HG03354 (cell line): ENCODE measurements around the gene PRKCI.
"Not testable (repeated sequence)": the region's sequence is repeated elsewhere in the genome, so short reads cannot be mapped to it uniquely, and the experiment has no call there.

Experiments used
- ATAC-seq: cut with Tn5 transposase; IDR thresholded peaks from one replicate; pipeline ENCODE4 v1.9.1; 2021; ENCODE audit warnings: mild to moderate bottlenecking; ENCODE audit not compliant: unreplicated experiment, poor library complexity, severe bottlenecking

Gene PRKCI

DNA sequence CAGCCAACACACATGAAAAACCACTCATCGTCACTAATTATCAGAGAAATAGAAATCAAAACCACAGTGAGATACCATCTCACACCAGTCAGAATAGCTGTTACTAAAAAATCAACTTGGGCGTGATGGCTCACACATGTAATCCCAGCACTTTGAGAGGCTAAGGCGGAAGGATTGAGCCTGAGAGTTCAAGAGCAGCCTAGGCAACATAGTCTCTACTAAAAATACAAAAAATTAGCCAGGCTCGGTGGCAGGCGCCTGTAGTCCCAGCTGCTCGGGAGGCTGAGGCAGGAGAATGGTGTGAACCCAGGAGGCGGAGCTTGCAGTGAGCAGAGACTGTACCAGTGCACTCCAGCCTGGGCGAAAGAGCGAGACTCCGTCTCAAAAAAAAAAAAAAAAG lies 55.1 kb downstream of the PRKCI start:
- ATAC-seq, result not testable (repeated sequence)

DNA sequence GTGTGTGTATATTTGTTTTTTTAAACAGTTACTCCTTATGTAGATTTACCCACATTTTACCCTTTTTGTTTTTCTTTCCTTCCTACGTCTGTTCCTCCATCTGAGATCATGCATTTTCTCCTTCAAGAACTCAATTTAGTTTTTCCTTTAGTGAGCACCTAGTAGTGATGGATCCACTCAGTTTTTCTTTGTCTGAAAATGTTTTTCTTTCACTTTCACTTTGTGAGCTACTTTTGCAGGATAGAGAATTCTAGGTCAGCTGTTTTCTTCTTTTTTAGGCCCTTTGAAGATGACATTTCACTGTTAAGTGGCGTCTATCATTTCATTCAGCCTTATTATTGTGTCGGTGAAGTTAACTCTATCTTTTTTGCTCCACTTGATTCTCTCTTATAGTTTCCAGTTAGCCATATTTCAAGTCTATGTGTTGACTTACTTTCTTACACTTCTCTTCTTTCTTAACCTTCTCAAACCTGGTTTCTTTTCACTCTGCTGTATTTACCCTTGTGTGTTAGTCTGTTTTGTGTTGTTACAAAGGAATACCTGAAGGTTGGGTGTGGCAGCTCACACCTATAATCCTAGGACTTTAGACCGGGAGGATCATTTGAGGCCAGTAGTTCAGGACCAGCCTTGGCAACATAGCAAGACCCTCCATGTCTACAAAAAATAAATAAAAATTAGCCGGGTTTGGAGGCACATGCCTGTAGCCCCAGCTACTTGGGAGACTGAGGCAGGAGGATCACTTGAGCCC lies 55.8 kb downstream of the PRKCI start:
- no peak for ATAC-seq

DNA sequence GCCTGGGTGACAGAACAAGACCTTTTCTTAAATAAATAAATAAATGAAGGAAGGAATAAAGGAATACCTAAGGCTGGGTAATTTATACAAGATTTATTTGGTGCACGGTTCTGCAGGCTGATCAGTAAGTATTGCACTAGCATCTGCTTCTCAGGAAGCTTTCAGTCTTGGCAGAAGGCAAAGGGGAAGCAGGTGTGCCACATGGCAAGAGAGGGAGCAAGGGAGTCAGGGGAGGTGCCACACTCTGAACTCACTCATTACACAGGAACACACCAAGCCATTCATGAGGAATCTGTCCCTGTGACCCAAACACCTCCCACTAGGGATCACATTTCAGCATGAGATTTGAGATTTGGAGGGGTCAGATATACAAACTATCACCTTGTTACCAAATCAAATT lies 56.4 kb downstream of the PRKCI start:
- ATAC-seq, result no peak

DNA sequence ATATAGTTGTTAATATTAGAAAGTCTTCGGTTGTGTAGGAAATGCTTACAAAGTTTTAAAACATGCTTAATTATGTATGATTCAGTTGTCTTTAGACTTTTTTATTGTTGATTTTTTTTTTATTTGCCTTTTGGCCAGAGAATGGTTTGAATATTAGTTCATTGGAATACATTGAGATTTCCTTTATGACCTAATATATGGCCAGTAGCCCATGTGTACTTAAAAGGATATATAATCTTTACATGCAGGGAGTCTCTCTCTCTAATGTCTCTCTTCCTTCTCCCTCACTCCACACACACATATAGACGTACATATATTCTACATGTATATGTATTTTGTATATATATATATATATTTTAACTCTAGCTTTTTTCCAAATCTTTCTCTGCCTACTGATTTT lies 68.0 kb downstream of the PRKCI start:
- no peak for ATAC-seq

DNA sequence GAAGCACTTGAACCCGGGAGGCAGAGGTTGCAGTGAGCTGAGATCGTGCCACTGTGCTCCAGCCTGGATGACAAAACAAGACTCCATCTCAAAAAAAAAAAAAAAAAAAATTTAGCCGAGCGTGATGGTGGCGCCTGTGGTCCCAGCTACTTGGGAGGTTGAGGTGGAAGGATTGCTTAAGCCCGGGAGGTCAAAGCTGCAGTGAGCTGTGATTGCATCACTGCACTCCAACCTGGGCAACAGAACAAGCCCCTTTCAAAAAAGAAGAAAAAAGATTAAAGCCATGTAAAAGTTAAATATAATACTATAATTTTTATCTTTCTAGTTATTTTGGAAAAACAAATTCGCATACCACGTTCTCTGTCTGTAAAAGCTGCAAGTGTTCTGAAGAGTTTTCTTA lies 73.4 kb downstream of the PRKCI start:
- no peak for ATAC-seq

DNA sequence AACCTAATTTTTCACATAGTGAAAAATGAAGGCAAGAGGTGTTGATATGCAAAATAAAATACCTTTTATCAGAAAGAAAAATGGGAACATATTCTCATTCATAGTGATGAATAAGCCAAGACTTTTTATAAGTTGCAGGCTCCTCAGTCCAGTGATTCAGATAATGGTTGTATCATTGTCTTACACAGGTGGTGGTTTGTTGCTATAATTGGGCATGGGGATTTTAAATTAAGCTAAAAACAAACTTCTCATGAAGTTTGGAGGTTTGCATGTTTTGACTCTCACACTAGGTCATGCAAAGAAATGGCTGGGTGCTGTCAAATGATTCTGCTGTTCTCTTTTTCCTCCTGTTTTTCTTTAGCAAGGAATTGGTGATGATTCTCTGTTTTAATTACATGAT lies 74.5 kb downstream of the PRKCI start:
- ATAC-seq, result no peak

DNA sequence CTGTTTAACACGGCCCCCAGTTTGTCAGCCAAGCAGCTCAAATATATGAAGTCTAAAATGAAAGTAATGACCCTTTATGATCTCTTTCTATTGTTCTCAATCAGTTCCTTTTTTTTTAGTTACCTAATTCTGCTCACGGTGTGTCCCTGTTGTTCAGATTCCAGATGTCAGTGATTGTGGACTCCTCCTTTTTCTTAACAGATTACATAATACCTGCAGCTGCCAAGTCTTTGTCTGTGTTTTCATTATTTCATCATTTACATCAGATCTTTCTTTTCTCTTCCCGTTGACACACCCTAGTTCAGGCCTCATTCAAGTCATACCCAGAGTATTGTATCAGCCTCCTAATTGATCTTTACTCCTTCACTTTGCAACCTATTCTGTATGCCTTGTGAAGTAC lies 79.2 kb downstream of the PRKCI start:
- ATAC-seq, result no peak

DNA sequence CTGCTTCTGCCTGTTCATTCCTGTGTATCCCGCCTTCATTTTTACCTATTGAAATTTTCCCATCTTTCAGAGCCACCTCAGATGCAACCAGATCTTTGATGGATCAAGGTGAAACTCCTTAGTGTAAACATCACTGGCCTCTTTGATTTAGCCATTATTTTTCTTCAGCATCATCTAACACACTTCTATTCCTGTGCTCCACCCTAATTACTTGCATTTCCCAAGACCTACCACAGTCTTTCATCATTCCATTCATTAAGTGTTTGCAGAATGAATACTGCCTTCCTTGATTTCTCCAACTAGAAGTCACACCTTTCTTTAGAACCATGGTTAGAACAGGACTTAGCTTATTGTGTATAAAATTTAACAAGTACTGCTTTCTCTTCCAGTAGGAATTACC lies 79.8 kb downstream of the PRKCI start:
- ATAC-seq, result no peak

DNA sequence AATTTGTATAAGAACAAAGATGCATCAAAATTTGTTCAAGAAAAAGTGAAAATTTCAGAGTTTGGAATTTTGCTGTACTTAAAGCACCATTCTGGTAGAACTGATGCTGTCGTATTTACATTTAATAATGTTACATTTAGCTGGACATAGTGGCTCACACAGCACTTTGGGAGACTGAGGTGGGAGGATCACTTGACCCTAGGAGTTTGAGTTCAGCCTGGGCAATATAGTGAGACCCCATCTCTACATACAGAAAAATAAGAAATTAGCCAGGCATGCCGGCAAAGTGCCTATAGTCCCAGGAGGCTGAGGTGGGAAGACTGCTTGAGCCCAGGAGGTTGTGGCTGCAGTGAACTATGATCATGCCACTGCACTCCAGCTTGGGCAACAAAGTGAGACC lies 83.8 kb downstream of the PRKCI start:
- no peak for ATAC-seq

DNA sequence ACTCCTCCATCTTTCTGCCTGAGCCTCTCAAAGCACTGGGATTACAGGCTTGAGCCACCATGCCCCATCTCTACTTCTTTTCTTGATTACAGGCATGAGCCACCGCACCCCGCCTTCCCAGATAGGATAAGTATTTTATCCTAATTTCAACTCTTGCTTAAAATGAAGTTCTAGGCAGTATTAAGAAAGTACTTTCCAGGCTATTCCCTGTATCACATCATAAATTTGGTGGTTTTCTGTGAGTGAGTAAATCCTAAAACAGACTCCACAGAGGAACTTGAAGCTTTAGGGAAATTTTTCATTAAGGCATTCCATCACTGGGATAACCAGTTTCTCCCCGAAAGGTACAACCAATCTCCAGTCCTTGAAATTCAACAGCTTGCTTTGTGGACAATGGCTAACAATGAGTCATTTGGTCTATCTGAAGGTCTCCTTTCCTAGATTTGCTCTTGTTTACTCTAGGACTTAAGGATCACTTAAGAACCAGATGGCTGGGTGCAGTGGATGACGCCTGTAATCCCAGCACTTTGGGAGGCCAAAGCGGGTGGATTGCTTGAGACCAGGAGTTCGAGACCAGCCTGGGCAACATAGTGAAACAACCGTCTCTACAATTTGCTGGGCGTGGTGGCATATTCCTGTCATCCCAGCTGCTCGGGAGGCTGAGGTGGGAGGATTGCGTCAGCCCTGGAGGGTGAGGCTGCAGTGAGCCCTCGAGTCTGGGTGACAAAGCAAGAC lies 85.6 kb downstream of the PRKCI start:
- ATAC-seq, result no peak

DNA sequence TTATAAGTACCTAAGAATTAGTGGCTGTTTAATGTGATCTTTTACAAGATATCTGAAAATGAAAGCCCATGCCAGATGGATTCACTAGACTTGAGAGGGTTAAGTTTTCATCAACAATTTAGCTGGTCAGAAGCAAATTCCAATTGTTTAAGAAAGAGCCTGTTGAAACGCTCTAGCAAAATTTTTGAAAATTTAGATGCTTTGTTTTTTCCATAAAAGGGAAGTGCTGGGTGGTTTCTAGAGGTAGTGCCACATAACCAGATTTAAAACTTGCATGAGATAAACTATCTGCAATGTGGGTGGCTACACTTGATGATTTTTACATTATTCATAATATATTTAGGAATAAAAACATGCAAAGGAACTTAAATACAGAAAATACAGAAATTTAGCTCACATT lies 86.8 kb downstream of the PRKCI start:
- no peak for ATAC-seq

DNA sequence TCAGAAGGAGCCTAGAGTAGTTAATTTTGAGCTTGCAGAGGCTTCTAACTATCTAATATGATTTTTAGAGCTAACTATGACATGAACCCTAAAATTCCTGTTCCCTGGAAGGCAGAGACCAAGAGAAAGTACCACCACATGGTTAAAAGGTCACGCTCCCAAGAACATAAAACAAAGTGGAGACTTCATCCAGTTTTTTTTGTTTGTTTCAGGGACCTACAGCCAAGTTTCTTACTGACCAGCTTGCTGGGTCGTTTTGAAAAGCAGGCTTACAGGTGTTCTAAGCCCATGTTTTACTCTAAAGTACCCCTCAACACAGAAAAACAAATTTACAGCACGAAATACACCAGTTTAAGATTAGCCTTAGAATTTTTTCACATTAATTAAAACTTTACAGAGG lies 95.7 kb downstream of the PRKCI start:
- no peak for ATAC-seq

DNA sequence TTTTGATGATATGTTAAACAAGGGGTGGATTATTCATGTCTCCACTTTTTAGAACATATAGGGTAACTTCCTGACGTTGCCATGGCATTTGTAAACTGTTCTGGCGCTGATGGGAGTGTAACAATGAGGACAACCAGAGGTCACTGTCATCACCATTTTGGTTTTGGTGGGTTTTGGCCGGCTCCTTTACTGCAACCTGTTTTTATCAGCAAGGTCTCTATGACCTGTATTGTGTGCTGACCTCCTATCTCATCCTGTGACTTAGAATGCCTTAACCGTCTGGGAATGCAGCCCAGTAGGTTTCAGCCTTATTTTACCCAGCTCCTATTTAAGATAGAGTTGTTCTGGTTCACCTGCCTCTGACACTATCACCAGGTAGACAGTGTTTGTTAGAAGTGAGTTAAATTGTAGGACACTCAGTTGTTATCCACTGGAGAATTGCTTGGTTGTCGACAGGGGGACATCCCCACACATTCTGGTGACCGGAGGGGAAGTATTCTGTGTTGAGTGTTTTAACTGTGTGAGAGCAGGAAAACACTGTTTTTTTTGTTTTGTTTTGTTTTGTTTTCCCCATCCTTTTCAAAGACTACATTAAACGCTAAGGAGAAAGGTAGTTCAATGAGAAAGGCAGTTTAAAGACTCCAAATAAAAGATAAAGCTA lies 98.4 kb downstream of the PRKCI start:
- no peak for ATAC-seq

DNA sequence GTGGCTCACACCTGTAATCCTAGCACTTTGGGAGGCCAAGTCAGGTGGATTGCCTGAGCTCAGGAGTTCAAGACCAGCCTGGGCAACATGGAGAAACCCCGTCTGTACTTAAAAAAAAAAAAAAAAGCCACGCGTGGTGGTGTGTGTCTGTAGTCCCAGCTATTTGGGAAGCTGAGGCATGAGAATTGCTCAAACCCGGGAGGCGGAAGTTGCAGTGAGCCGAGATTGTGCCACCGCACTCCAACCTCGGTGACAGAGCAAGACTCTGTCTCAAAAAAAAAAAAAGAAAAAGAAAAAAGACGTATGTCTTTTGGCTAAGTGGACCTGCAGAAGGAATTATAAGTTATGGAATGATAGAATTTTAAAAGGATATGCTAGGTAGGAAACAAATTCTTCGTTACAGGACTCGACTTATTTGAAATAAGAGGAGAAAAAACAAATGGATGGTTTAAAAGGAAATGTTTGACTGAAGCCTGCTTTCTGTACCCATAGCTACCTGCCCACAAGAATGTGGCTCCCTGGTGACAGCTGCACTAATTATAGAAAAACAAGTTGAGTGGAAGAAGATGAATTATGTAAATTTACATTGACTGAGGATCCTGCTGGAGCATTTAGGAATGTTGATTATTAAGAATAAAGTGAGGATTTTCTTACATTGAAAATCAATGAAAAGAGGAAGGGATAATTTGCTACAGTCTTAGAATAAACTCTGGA lies 99.3 kb downstream of the PRKCI start:
- no peak for ATAC-seq

DNA sequence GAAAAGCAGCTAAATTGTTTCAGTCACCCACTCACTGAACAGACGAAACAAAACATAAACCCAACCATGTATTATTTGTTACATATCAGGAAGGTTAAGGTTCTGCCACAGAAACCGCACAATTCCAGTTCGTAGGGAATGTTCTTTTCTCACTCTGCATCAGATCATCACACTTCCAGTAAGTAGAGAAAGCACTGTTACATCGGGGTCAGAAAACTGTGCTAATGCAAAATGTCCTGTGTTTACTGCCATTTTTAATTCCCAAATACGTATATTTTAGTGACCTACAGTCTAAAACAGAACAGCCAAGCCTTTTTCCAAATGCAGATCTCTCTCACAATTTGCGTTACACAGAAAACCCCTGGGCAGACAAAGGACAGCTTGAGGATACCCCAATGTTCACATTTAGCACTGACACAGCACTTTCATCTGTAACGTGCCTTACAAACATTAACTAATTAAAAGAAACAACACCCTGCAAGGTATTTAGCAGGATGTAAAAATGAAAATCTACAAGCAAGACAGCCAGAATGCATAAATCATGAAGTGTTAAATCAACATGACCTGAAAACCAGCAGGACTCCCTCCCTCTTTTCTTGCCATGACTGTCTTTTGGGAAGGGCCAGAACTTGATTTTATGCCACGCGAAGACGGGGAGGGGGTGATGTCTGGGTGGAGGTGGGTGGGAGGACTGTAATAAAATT lies 100.5 kb downstream of the PRKCI start:
- ATAC-seq, result no peak

DNA sequence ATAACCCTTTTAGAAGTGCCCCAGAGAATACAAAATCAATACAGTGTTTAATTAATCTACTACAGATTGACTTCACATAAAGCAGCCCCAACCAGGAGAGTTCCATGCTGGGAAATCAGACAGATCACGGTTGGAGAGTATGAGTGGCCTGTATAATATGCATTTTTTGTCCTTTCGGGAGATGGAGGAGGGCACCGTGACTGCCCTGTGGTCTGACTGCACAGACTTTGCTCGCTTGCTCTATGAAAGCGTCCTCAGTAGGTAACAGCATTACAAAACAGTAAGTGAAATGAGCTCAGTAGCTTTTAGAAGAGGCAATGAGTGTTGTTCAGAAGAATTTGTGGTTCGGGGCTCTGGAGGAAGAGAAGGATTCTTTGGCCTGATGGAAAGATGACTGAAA lies 101.1 kb downstream of the PRKCI start:
- no peak for ATAC-seq

DNA sequence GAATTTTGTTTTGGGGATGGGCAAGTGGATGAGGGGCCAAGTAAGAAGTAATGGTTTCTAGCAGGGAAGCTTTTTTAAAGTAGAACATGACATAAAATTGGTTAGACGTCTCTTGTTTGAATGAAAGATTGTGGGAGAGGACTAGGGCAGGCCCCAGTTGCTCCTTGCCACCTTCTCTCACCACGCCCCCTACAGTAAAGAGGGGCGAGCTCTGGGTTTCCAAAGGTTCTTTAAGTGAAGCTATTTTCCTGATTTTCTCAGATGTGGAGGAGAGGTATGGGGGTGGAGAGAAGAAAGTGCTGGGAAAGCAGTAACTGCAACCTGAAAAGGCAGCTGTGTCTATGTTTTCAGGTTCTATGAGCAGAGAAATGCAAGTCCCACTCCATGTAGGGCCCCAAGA lies 102.7 kb downstream of the PRKCI start:
- ATAC-seq, result no peak

DNA sequence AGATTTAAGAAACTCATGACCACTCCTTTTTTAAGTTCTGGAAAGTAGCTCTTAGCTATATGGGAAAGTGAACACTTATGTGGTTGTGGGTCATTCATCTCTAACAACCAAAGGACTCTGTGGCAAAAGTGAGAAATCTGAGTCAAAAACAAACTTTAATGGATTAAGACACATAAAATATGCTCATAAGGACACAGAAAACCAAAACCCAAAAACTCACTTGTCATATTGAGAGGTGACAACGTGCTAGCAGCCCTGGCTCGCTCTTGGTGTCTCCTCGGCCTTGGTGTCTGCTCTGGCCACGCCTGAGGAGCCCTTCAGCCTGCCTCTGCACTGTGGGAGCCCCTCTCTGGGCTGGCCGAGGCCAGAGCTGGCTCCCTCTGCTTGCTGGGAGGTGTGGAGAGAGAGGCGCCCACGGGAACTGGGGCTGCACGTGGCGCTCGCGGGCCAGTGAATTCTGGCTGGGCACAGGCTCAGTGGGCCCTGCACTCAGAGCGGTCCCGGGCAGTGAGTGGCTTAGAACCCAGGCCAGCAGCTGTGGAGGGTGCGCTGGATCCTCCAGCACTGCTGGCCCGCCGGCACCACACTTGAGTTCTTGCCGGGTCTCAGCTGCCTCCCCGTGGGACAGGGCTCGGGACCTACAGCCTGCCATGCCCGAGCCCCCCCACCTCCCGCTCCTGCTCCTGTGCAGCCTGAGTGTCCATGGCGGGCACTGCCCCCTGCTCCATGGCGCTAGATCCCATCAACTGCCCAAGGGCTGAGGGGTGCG lies 105.0 kb downstream of the PRKCI start:
- no peak for ATAC-seq

DNA sequence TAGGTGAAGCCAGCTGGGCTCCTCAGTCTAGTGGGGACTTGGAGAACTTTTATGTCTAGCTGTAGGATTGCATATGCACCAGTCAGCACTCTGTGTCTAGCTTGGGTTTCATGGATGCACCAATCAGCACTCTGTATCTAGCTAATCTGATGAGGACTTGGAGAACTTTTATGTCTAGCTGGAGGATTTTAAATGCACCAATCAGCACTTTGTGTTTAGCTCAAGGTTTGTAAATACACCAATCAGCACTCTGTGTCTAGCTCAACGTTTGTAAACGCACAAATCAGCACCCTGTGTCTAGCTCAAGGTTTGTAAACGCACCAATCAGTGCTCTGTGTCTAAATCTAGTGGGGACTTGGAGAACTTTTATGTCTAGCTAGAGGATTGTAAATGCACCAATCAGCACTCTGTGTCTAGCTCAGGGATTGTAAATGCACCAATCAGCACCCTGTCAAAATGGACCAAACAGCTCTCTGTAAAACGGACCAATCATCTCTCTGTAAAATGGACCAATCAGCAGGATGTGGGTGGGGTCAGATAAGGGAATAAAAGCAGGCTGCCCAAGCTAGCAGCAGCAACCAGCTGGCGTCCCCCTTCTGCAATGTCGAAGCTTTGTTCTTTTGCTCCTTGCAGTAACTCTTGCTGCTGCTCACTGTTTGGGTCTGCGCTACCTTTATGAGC lies 105.8 kb downstream of the PRKCI start:
- ATAC-seq, result not testable (repeated sequence)
